GM19328 (cell line): ENCODE measurements around the gene TMEM273.

Source experiments
- ATAC-seq: cut with Tn5 transposase; IDR thresholded peaks from one replicate; pipeline ENCODE4 v1.9.1; 2021; ENCODE audit warnings: mild to moderate bottlenecking, moderate library complexity; ENCODE audit not compliant: unreplicated experiment

TMEM273 gene

DNA sequence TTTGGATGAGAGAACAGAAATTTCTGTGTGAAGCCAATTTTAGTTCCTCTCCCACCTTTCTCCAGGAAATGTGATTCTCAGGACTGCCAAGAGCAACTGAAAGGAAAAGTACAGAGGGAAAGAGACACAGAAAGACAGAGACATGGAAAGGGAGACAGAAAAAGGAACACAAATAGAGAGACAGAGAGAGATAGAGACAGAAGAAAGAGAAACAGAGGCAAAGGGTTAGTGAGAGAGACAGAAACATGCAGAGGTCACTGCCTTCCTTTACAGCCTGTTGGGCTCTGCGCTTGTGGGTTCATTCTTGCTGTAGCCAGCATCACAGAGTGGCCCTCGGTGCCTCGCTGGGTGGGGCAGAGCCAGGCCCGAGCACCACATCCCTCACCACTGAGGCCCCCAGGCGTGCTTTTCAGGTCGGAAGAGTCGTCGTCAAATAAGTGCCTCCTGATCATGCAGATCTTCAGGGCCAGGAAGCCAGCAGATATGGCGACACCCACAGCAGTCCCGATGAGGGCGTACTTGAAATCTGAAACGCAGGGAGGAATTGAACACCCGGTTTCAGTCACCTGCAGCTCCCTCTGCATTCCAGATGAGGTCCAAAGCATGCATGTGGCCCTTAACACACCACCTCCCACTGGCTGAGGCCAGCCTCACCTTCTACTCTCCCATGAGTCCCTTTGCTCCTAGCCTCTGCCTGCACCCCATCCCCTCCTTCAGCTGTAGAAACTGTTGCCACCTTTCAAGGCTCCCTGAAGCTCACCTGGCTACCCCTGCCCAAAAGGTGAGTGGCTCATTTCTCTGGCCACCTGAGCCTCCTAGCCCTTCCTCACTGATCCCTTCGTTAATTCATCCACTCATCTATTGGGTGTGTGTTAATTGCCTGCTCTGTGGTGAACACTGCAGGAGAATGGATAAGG lies 21.4 kb downstream of the TMEM273 start:
- no peak for ATAC-seq

DNA sequence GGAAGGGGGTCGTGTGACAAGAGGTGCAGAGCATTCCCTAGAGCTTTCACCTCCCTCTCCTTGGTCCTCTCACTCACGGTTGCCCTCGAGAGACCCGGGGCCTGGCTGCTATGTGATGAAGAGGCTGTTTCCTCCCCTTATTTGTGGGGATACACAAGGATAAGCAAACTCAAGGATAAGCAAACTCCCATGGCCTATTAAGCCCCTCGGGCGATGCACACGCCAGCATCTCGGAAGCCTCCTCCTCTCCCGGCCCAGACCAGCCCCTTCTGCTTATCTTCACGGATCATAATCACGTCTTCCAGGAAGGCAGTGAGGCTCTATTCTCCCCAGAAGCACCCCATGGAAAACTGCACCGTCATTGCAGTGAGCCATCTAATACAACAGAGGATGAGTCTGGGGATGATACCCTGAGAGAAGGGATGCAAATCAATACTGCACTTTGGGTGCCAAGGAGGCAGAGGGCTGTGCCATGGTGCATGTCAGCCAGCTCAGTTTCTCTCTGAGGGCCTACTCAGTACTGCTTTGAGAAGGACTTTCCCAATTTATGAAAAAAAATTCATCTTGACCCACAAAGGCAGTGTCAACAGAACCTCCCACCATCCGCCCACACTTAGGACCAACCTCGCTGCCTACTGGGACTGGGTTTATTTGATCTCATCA lies 22.2 kb downstream of the TMEM273 start:
- no peak for ATAC-seq

DNA sequence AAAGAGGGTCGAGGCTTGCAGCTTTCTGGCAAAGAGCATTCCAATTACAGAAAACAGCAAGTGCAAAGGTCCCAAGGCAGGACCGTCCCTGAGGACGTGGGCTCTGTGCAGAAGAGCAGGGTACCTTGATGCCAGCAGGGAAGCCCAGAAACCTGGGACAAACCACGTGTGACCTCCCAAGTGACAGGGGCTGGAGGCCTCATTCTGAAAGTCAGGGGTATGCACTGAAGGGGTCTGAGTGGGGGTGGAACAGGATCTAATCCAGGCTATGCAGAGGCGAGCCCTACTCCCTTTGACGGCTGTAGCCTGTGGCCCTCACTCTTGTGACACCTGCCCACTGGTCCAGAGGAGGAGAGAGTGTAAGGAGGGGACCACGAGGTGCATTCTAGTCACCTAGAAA lies 22.9 kb downstream of the TMEM273 start:
- no peak for ATAC-seq

DNA sequence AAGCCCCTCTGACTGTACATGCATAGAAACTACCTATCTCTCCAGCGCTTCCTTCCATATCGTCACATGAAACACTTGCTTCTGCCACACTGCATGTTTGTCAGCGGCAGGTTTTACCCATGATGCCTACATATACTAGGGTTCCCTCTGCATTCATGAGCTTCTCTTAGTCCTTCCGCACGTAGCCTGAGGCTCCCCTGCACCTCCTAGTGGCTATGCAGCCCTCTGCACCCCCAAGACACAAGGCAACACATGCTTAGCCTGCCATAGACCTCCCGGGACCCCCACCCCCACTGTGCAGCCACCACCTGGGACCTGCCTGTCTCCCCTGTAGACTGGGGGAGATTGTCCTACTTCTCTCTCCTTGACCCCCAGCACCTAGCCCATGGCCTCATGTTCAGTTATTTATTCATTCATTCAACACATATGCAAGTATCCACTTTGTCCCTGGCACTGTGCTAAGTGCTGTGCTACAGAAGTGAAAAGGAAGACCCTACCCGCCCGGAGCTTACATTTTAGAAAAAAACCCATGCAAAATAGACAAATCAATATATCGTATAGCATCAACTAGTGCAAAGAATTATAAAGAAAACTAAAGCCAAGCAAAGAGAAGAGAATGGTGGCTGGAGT lies 23.5 kb downstream of the TMEM273 start:
- peak; percentile 89 for ATAC-seq

DNA sequence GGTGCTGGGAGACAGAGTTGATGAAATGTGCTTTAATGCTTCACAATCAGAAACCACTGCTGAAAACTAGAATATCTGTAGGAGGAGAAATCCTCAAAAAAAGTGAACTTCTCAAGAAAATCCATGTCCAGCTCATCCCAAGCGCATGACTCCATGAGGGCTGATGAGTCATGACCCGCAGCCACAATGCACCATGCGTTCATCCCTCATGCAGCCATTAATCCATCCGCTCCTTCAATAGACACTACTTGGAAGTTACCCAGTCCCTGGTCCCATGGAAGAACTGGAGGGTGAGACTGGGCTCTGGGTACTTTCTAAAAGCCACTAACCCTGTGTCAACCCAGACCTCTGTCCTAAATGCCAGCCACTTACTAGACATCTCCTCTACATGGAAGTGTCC lies 24.4 kb downstream of the TMEM273 start:
- ATAC-seq = no peak

DNA sequence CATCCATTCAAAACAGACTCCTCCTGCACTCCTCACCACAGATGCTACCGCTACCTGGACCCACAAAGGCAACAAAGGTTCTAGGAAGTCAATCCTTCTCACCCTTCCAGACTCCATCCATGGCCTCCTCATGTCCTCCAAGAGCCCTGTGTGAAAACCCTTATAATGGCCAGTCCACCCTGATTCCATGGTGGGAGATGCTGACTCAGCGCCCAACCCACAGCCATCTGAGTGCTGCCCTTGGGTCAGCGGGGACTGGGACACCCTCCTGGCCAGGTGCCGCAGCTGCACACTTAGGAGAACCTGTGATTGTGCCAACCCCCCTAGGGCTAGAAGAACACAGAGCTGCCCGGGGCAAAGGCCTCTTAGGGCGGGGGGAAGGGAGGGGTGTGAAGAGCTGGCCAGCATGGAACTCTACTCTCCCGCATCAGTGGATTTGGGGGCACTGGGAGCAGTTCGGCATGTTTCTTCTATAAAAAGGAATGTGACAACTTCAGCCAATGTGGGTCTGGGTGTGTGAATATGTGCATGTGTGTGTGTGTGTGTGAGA lies 25.4 kb downstream of the TMEM273 start:
- no peak for ATAC-seq

DNA sequence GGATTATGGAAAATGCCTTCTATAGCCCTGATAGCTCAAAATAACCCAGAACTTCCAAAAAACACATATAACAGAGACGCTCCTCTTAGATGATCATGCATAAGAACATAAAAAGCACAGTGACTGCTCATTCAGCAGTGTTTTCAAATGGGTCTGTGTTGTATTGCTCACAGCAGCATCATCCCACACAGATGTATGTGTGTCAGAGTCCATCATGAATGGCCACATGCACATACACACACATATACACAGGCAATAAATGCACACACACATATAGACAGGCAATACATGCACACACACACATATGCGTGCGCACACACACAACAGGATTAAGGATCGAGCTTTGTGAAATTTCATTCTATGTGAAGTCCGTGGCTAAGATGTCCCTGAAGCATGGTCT lies 26.1 kb downstream of the TMEM273 start:
- ATAC-seq = no peak

DNA sequence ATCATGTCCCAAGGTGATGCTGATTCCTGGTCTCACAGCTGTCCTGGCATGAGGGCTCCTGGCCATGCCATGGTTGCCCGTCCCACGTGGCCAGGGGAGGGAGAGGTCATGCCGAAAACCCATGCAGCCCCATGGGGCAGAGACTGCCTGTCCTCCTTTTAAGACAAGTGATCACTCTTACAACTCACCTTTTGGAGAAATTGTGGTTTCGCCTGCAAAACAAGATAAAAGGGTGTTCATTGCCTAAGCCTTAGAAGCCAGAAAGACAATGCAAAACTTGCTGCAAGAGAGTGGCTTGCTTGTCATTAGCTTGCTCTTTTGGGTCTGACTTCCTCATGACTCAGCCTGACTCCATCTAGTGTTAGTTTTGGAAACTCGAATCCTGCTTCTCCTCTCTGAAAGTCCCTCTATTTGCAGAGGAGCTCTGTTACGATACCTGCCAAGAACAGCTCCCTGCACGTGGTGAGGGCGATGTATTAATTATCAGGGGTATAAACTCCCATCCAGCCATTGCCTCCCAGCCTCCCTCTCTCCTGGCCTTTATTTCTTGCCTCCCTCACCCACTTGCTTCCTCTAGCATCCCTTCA lies 26.7 kb downstream of the TMEM273 start:
- ATAC-seq = no peak

DNA sequence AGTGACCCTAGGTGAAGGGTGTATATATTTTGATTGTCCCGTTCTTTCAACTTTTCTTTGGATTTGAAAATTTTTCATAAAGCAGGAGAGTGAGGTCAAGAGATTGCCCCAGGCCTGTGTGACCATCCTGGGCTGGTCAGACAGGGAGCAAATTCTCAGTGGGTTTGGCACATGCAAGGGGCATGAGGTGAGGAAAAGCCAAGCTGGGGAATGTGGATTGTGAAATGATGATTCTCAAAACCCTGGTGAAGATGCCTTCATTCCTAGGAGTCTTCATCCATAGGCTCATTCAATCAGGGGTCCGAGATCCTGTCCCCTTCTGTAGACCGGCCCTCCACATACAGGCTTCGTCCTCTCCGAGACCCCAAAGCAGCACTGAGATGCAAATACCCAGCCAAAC lies 27.4 kb downstream of the TMEM273 start:
- no peak for ATAC-seq

DNA sequence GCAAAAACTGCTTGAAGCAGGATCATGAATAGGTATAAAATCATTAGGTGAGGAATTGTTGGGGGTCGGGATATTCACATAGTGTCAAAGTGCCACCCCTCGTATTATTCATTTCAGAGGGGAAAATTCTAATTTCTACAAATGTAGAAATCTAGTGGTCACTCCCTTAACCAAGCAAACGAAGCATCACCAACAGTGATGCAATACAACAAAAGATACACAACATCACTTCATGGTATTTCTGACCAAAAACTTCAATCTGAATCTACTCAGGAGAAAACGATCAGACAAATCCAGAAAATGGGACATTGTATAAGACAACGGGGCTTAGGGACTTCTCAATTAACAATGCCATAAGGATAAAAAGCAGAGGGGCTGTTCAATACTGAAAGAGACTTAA lies 28.1 kb downstream of the TMEM273 start:
- ATAC-seq = no peak

DNA sequence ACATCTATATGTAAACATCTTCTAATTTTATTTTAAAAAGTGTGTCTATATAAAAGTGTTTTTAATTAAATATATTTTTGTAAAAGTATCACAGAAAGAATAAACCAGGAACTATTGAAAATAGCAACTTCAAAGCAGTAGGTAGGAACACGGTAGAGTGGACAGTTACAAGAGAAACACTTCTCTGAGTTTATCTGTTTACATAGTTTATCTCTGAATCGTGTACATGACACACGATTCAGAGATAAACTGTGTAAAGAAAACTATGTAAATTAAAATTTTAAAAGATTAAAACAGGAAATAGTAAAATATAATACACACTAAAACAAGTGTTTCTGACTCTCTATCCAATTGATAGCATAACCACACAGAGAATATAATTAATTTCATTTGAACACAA lies 29.3 kb downstream of the TMEM273 start:
- ATAC-seq = no peak

DNA sequence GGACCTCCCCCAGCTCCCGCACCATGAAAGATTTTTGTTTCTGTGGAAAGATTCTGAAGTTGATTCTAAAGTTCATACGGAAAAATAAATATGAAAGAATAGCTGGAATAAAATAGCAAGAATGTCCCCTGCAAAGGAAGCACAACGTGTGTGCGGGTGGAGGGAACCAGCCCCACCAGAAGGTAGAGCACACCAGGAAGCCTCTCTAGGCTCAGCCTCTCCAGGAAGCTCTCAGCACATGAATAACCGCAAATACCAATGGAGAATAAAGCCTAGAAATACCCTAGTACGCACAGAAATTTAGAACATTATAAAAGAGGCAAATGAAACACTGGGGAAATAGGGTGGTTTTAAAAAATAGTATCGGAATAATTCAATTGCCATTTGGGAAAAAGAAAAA lies 29.8 kb downstream of the TMEM273 start:
- no peak for ATAC-seq

DNA sequence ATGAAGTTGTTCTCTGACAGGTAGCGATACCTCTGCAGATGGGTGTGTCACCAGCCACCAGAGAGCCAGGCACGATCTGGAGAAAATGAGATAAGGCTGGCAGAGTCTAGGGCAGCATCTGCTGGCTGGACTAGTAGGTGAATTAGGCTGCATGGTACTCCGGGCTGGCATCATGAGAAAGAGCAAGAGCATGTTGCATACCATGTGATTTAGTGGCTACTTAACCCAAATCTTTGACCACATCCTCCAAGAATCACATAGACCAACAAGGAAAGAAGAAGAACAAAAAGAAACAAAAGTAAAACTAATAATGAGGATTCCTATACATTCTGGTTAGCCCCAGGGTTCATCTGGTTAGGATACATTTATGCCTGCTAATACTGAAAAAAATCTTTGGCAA lies 31.0 kb downstream of the TMEM273 start:
- no peak for ATAC-seq

DNA sequence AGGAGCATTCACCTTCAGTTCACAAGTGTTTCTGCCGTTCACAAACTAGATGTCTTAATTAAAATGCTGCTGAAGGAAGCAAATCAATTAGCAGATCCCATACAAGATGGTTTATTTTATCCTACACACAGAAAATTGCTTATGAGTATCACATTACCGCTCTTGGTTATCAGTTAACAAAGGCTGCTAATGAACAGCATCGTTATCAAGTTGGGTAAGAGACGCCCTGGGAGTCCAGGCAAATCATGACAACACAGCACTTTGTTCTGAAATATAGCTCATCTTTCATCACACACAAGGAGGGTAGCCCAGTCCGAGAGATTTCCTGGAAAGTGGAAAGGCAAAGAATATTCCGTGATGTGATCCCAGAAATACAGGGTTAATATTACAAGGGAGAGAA lies 33.5 kb downstream of the TMEM273 start:
- ATAC-seq = no peak

DNA sequence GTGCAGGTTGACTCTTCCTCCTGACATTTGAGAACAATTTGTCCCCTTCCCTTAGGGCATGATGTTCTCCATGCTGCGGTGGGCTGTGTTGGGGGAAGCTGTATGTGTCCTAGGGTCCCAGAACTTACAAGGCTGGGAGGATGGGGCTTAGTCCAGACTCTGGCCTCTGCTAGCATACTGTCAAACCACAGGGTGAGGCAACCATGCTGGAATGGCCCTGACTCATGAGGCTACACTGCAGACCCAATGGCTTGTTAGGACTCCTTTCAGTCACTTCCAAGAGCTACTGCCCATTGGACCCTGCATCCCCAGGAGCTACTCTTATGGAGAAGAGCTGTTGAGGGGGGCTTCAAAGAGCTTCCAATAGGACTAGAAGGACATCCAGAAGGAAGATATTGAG lies 34.2 kb downstream of the TMEM273 start:
- no peak for ATAC-seq

DNA sequence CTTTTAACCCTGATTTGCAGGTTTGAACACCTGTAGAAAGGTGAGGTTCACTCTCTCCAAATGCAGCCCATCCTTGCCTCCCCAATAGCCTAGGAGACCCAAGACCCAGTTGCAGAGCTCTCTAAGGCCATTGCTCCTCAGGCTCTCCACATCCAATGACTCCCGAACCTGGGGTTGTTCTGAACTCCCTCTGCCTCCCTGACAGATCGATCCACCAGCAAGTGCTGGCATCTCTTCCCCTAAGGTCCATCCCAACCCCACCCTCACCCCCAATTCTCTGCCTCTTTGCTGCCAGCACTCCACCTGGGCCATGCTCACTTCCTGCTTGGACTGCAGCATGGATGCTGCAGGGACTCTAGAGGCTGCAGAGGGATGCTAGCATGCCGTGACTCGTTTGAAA lies 35.1 kb downstream of the TMEM273 start:
- no peak for ATAC-seq

DNA sequence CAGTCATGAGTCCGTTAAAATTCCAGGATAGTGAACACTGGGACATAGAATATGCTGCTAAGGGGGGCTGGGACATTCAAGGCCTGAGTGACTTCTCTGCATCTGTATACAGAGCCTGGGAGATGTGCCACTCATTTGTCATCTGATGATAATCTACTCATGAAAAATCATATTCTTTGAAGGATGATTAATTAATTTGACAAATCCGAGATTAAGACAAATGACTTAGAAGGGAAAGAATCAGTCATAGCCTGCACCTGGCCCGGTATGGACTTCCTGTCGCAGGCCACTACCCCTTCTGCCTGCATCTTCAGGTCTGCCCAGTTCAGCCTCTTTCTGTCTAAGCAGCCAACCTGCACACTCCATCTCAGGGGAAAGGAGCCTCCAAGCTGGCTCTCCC lies 35.5 kb downstream of the TMEM273 start:
- ATAC-seq = no peak

DNA sequence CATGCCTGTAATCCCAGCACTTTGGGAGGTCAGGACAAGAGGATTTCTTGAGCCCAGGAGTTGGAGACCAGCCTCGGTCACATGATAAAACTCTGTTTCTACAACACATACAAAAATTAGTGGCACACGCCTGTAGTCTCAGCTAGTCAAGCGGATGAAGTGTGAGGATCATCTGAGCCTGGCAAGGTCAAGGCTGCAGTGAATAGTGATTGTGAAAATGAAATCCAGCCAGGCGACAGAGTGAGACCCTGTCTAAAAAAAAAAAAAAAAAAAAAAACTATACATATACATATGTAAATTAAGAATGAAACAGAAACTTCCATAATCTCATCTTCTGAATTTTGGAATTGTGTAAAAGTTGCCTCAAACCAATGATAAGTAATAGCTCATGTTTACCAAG lies 36.2 kb downstream of the TMEM273 start:
- ATAC-seq = no peak

DNA sequence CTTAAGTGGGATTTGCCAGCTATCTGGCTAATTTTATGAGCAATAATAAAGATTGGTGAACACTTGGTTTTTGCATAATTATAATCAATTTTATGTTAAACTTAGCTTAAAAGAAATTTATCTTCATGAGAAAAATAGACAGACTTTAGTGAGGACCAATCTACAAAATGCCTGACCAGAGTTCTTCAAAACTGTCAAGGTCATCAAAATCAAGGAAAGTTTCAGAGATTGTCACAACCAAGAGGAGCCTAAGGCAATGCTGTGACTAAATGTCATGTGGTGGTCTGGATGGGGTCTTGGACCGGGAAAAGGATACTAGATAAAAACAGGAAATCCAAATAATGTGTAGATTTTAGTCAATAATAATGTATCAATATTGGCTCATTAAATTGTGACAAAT lies 36.7 kb downstream of the TMEM273 start:
- ATAC-seq = no peak

DNA sequence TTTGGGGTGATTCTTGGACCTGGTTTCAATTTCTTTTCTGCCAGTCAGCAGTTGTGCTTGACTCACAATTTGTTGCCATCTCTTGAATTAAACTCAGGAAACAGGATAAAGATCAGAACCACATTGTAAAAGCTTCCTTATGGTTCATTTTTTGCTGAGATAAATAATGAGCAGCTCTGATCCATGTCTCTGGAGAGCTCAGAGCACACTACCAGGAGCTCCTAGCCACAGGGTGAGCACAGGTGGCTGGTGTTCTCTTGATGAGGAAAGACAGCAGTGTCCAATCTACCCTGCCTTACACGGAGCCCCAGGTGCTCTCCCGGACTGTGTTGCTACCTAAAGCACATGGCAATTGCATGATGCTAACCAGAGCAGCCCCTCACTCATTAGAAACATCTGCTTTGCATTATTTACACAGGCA lies 37.2 kb downstream of the TMEM273 start:
- no peak for ATAC-seq

DNA sequence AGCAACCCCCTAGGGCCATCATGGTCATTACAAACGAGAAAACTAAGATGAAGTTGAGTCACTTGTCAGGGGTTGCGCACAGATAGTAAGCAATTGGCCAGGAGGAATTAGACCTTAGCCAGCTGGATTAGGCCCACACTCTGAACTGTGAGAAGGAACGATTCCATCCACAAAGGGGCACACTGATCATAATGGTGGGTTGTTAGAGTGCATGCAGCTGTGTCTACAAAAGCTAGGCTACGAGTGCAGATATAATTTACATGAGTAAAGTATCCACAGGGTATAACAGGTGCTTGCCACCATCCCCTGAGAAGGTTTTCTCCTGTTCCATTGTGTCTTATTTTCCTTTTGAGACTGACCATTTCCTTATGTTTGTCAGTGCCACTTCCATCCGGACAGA lies 37.8 kb downstream of the TMEM273 start:
- no peak for ATAC-seq
